H1 (cell line): Measurements from ENCODE around the gene HDGFL3. TPM values are rescaled to one million over a fixed set of nuclear protein-coding genes. Genes with fewer than 3 reads are reported as not detected.

Source experiments
- CTCF ChIA-PET: fragments of 300-600 bp; sonication (Branson Sonifier 250); formaldehyde crosslinking; loops from one replicate; lab custom pipeline; 2021; ENCODE audit not compliant: partially characterized antibody; lab: Charles Lee
- POLR2A ChIA-PET: fragments of 300-600 bp; sonication (Branson Sonifier 250); formaldehyde crosslinking; loops from one replicate; lab custom pipeline; 2021; ENCODE audit warnings: inconsistent platforms; ENCODE audit not compliant: partially characterized antibody; lab: Charles Lee
- DNase-seq, 2 experiments: peaks; one replicate each; pipeline versions ENCODE4 v3.0.0 to v3.0.0-alpha.2; 2010 to 2022; ENCODE audit warnings: low spot score in 2 of 2, low read depth in 1 of 2, mixed read lengths in 1 of 2
- FAIRE-seq: peaks from 2 replicates; lab custom pipeline; 2011; peaks lifted over from hg19 to GRCh38; lab: Jason Lieb, UNC
- H2AFZ ChIP-seq: 2 replicates; pipeline ENCODE4 v1.8.1; 2012; ENCODE audit warnings: low read length, inconsistent platforms
- H2AK5ac ChIP-seq: 2 replicates; pipeline ENCODE4 v1.6.1; 2013; ENCODE audit warnings: low read depth, low read length
- H2BK120ac ChIP-seq: replicated peaks from 2 replicates; pipeline ENCODE3; 2013; ENCODE audit warnings: low read depth, low read length, inconsistent platforms
- H2BK12ac ChIP-seq: 2 replicates; pipeline ENCODE4 v1.6.1; 2013; ENCODE audit warnings: low read depth, low read length
- H2BK15ac ChIP-seq: 2 replicates; pipeline ENCODE4 v1.6.1; 2013; ENCODE audit warnings: low read length
- H2BK20ac ChIP-seq: 2 replicates; pipeline ENCODE4 v1.6.1; 2013; ENCODE audit warnings: low read length
- H2BK5ac ChIP-seq: 2 replicates; pipeline ENCODE4 v1.6.1; 2013; ENCODE audit warnings: low read depth, low read length
- H3K14ac ChIP-seq: 2 replicates; pipeline ENCODE4 v1.6.1; 2013; ENCODE audit warnings: inconsistent platforms; ENCODE audit not compliant: insufficient read length
- H3K18ac ChIP-seq: 2 replicates; pipeline ENCODE4 v1.6.1; 2013; ENCODE audit warnings: low read length; ENCODE audit errors: extremely low read depth
- H3K23ac ChIP-seq: 2 replicates; pipeline ENCODE4 v1.6.1; 2013; ENCODE audit warnings: inconsistent platforms; ENCODE audit not compliant: insufficient read length
- H3K23me2 ChIP-seq: 2 replicates; pipeline ENCODE4 v1.6.1; 2013; ENCODE audit warnings: low read depth, low read length
- H3K27ac ChIP-seq: 2 replicates; pipeline ENCODE4 v1.6.1; 2011; ENCODE audit warnings: low read depth, low read length, inconsistent platforms
- H3K27me3 ChIP-seq, 4 experiments: replicated peaks in 1 of 4; 1 replicate in 1 of 4; 2 replicates in 3 of 4; pipeline versions ENCODE4 v1.6.1 to v1.8.1; 2011 to 2013; ENCODE audit warnings: low read length in 3 of 4, mild to moderate bottlenecking in 3 of 4, inconsistent platforms in 2 of 4, mixed read lengths in 2 of 4, moderate library complexity in 1 of 4; ENCODE audit not compliant: control insufficient read depth in 3 of 4, insufficient read depth in 3 of 4; ENCODE audit errors: extremely low read depth in 1 of 4
- H3K36me3 ChIP-seq, 4 experiments: 2 replicates each; pipeline versions ENCODE4 v1.6.1 to v1.8.1; 2011 to 2013; ENCODE audit warnings: mild to moderate bottlenecking in 4 of 4, low read length in 3 of 4, moderate library complexity in 2 of 4, control low read depth in 1 of 4, inconsistent platforms in 1 of 4; ENCODE audit not compliant: insufficient read depth in 4 of 4, control insufficient read depth in 2 of 4
- H3K4ac ChIP-seq: replicated peaks from 2 replicates; pipeline ENCODE3; 2013; ENCODE audit warnings: low read length, low read depth, mixed read lengths, inconsistent platforms; ENCODE audit not compliant: insufficient read length
- H3K4me1 ChIP-seq, 4 experiments: replicated peaks in 1 of 4; 1 replicate in 1 of 4; 2 replicates in 3 of 4; pipeline versions ENCODE4 v1.6.1 to v1.8.1; 2011 to 2013; ENCODE audit warnings: low read length in 3 of 4, inconsistent platforms in 2 of 4, mixed read lengths in 1 of 4; ENCODE audit not compliant: insufficient read depth in 4 of 4, control insufficient read depth in 3 of 4
- H3K4me2 ChIP-seq, 2 experiments: 2 replicates each; pipeline versions ENCODE4 v1.6.1 to v1.8.1; 2011 to 2013; ENCODE audit warnings: low read depth in 2 of 2, low read length in 2 of 2, control low read depth in 1 of 2, inconsistent platforms in 1 of 2, mild to moderate bottlenecking in 1 of 2; ENCODE audit not compliant: insufficient read depth in 1 of 2
- H3K4me3 ChIP-seq, 4 experiments: fragments of 200-600, 300-600 bp in 1 of 4; sonication (generic), shearing (Covaris generic), sonication (Bioruptor Twin) in 1 of 4; 2 replicates each; pipeline versions ENCODE4 v1.5.1 to v1.8.1; 2011 to 2016; ENCODE audit warnings: low read length in 4 of 4, low read depth in 3 of 4, control low read depth in 2 of 4, inconsistent platforms in 2 of 4, mild to moderate bottlenecking in 2 of 4, mixed read lengths in 1 of 4, moderate library complexity in 1 of 4; ENCODE audit not compliant: insufficient read depth in 2 of 4; ENCODE audit errors: extremely low read depth in 1 of 4
- H3K56ac ChIP-seq: replicated peaks from 2 replicates; pipeline ENCODE3; 2013; ENCODE audit warnings: low read depth, mild to moderate bottlenecking, mixed read lengths, low read length, inconsistent platforms; ENCODE audit not compliant: insufficient read length
- H3K79me1 ChIP-seq: 2 replicates; pipeline ENCODE4 v1.6.1; 2013; ENCODE audit warnings: low read depth, low read length, control low read depth
- H3K79me2 ChIP-seq, 2 experiments: 2 replicates each; pipeline versions ENCODE4 v1.6.1 to v1.8.1; 2012 to 2013; ENCODE audit warnings: low read length in 2 of 2, mild to moderate bottlenecking in 2 of 2, inconsistent platforms in 1 of 2; ENCODE audit not compliant: insufficient read depth in 2 of 2, control insufficient read depth in 1 of 2
- H3K9ac ChIP-seq, 4 experiments: replicated peaks in 1 of 4; 1 replicate in 1 of 4; 2 replicates in 3 of 4; pipeline versions ENCODE4 v1.6.1 to v1.8.1; 2011 to 2013; ENCODE audit warnings: low read depth in 3 of 4, low read length in 3 of 4, control low read depth in 2 of 4, mild to moderate bottlenecking in 2 of 4, moderate library complexity in 2 of 4, inconsistent platforms in 1 of 4; ENCODE audit errors: extremely low read depth in 1 of 4
- H3K9me3 ChIP-seq, 2 experiments: 2 replicates each; pipeline versions ENCODE4 v1.6.1 to v1.8.1; 2012 to 2013; ENCODE audit warnings: mild to moderate bottlenecking in 2 of 2, moderate library complexity in 2 of 2, control low read depth in 1 of 2, inconsistent platforms in 1 of 2, low read depth in 1 of 2, low read length in 1 of 2, mixed read lengths in 1 of 2; ENCODE audit not compliant: insufficient read depth in 2 of 2
- H4K20me1 ChIP-seq, 2 experiments: replicated peaks in 1 of 2; 2 replicates each; pipeline versions ENCODE3 to v1.8.1; 2011 to 2013; ENCODE audit warnings: inconsistent platforms in 2 of 2, low read length in 2 of 2, mild to moderate bottlenecking in 1 of 2; ENCODE audit not compliant: insufficient read depth in 2 of 2, control insufficient read depth in 1 of 2
- H4K5ac ChIP-seq: 2 replicates; pipeline ENCODE4 v1.6.1; 2013; ENCODE audit warnings: low read length, low read depth, mixed read lengths, inconsistent platforms; ENCODE audit not compliant: insufficient read length
- H4K8ac ChIP-seq: 2 replicates; pipeline ENCODE4 v1.8.0; 2013; ENCODE audit warnings: mild to moderate bottlenecking, moderate library complexity, low read length, inconsistent platforms; ENCODE audit not compliant: insufficient read depth; ENCODE audit errors: extremely low read depth
- H4K91ac ChIP-seq: replicated peaks from 2 replicates; pipeline ENCODE3; 2013; ENCODE audit warnings: low read length, mixed read lengths, inconsistent platforms; ENCODE audit not compliant: insufficient read length
- ASH2L ChIP-seq: fragments of 200-600, 300-600 bp; sonication (generic); IDR thresholded peaks from one replicate; pipeline ENCODE4 v1.7.1; 2017; ENCODE audit warnings: low read length
- BCL11A ChIP-seq, 2 experiments: IDR thresholded peaks; one replicate each; pipeline ENCODE4 v1.6.1; 2011; ENCODE audit warnings: low read depth in 2 of 2, low read length in 2 of 2, mild to moderate bottlenecking in 2 of 2
- CBX5 ChIP-seq: fragments of 300-800, 300-1000 bp; sonication (generic); IDR thresholded peaks from 2 replicates; pipeline ENCODE4 v1.7.1; 2016; ENCODE audit warnings: antibody characterized with exemption, low read length, low read depth
- CBX8 ChIP-seq: fragments of 300-800, 300-1000 bp; sonication (generic); IDR thresholded peaks from 2 replicates; pipeline ENCODE4 v1.7.1; 2016; ENCODE audit warnings: low read depth, low read length, borderline replicate concordance
- CHD2 ChIP-seq: IDR thresholded peaks from 2 replicates; pipeline ENCODE4 v1.6.1; 2012; ENCODE audit warnings: low read length, improper control_type of control experiment
- EZH2 ChIP-seq: fragments of 200-600 bp; sonication (generic); IDR thresholded peaks from 2 replicates; pipeline ENCODE4 v1.7.1; 2012; ENCODE audit warnings: low read depth, mild to moderate bottlenecking, moderate library complexity, low read length, inconsistent platforms; ENCODE audit not compliant: severe bottlenecking
- GTF2F1 ChIP-seq: IDR thresholded peaks from 2 replicates; pipeline ENCODE4 v1.6.1; 2012; ENCODE audit warnings: low read depth, low read length, improper control_type of control experiment, borderline replicate concordance
- KDM4A ChIP-seq: IDR thresholded peaks from one replicate; pipeline ENCODE4 v1.7.1; 2012; ENCODE audit warnings: low read depth, mild to moderate bottlenecking, moderate library complexity, low read length, inconsistent platforms; ENCODE audit not compliant: severe bottlenecking
- KDM5A ChIP-seq: fragments of 200-600 bp; IDR thresholded peaks from 2 replicates; pipeline ENCODE4 v1.7.1; 2012; ENCODE audit warnings: mild to moderate bottlenecking, low read length, inconsistent platforms, mixed read lengths
- SIX5 ChIP-seq: IDR thresholded peaks from 2 replicates; pipeline ENCODE4 v1.6.1; 2011; ENCODE audit warnings: mild to moderate bottlenecking, low read depth, low read length
- SP1 ChIP-seq: IDR thresholded peaks from 2 replicates; pipeline ENCODE4 v1.6.1; 2011; ENCODE audit warnings: low read depth, low read length
- SP2 ChIP-seq: IDR thresholded peaks from 2 replicates; pipeline ENCODE4 v1.6.1; 2012; ENCODE audit warnings: mild to moderate bottlenecking, low read length, inconsistent platforms
- TBP ChIP-seq: IDR thresholded peaks from 2 replicates; pipeline ENCODE4 v1.6.1; 2011; ENCODE audit warnings: low read depth, low read length, improper control_type of control experiment
- WGBS, 2 experiments: shearing (Covaris generic) in 1 of 2; methylation state at CpG; one replicate each; pipeline versions ENCODE4 v1.1.6 to v1.1.7; 2013 to 2015; ENCODE audit warnings: low lambda C conversion rate in 2 of 2, mixed read lengths in 2 of 2, inconsistent platforms in 1 of 2, low coverage in 1 of 2, missing lambda C conversion rate in 1 of 2; ENCODE audit not compliant: insufficient replicate concordance in 2 of 2, insufficient coverage in 1 of 2, insufficient read length in 1 of 2; ENCODE audit errors: extremely low coverage in 1 of 2, missing lambda C conversion rate in 1 of 2; 5-methylcytosine and 5-hydroxymethylcytosine counted together
- polyA plus RNA-seq, 7 experiments: library from polyadenylated mRNA; depleted of rRNA in 3 of 7; stranded (reverse) in 5 of 7; unstranded in 2 of 7; fragments of >200 nt in 5 of 7; fragments of 200-250 nt in 2 of 7; gene quantifications; 1 replicate in 5 of 7; 2 replicates in 1 of 7; 4 replicates in 1 of 7; pipeline versions ENCODE4 v1.2.1 to v1.2.3, GENCODE V29; 2011 to 2013; ENCODE audit warnings: missing spikeins in 2 of 7, mixed read lengths in 2 of 7
- total RNA-seq: library from RNA; stranded (reverse); fragmentation: NEBNext Ultra II Directional; extraction: Animal tissue kit (Norgen Biotek cat#: 25700); gene quantifications from 2 replicates; pipeline ENCODE4 v1.2.1, GENCODE V29; 2021
- TF ChIP-seq, protein P1 (sequence below): IDR thresholded peaks from 2 replicates; pipeline ENCODE4 v1.6.1; 2012; ENCODE audit warnings: inconsistent platforms

HDGFL3 gene
- total and polyA plus RNA-seq, 2 of the 8 experiments (the other 6 are each of a cell fraction or from before 2014, with no cell fraction given), result 14.1 to 149 TPM

DNA sequence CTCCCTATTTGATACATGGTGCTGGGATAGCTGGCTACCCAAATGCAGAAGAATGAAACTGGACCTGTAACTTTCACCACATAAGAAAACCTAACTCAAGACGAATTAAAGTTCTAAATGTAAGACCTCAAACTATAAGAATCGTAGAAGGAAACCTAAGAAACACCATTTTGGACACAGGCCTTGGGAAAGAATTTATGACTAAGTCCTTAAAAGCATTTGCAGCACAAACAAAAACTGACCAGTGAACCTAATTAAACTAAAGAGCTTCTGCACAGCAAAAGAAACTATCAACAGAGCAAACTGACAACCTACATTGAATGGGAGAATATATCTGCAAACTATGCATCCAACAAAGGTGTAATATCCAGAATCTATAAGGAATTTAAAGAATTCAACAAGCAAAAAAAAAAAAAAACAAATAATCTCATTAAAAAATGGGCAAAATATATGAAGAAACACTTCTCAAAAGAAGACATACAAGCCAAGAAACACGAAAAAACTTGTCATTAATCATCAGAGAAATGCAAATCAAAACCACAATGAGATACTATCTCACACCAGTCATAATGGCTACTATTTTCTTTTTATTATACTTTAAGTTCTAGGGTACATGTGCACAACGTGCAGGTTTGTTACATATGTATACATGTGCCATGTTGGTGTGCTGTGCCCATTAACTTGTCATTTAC, 37.0 kb downstream of the HDGFL3 start:
- H4K20me1 ChIP-seq, result peaks cover 6 to 7% of the 10 kb centered on the region in 2 experiments
- TF ChIP-seq SP2, result no peak
- no peak for TF ChIP-seq BCL11A (IDR thresholded peaks at IDR 0.05; ENCODE audit: low read depth in 2 of 2, low read length in 2 of 2)
- TF ChIP-seq EZH2, result no peak
- TF ChIP-seq CHD2, result no peak
- no peak for TF ChIP-seq SIX5
- TF ChIP-seq CBX8, result no peak
- TF ChIP-seq KDM5A, result no peak
- no peak for TF ChIP-seq GTF2F1
- TF ChIP-seq SP1, result no peak
- TF ChIP-seq, protein P1, sequence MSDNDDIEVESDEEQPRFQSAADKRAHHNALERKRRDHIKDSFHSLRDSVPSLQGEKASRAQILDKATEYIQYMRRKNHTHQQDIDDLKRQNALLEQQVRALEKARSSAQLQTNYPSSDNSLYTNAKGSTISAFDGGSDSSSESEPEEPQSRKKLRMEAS, result no peak
- no peak for TF ChIP-seq CBX5
- TF ChIP-seq ASH2L, result no peak
- TF ChIP-seq TBP, result no peak
- TF ChIP-seq KDM4A, result no peak

More for the DNA sequence above, 37.0 kb downstream of the HDGFL3 start:
- POLR2A ChIA-PET, result no interaction called here
- Histone ChIP-seq H4K91ac (no peak overlapping the region), H2AK5ac (no peak overlapping the region), H3K27me3 (no peaks in the 10 kb centered on the region), H4K8ac (no peak overlapping the region), H3K23me2 (no peaks in the 10 kb centered on the region), H2BK20ac (no peak overlapping the region), H3K4me3 (no peak overlapping the region), H2BK5ac (no peak overlapping the region), H3K23ac (no peak overlapping the region), H3K56ac (no peak overlapping the region), H2BK120ac (no peak overlapping the region), H3K79me2 (peaks cover 6 to 93% of the 10 kb centered on the region in 2 experiments; a peak in 3 of 4 replicates), H3K4ac (no peak overlapping the region), H3K36me3 (peaks cover 0 to 3% (median 0%) of the 10 kb centered on the region in 4 experiments; a peak in 1 of 8 replicates), H3K9ac (no peak overlapping the region), H3K18ac (no peak overlapping the region), H2BK12ac (no peak overlapping the region), H4K5ac (no peak overlapping the region), H3K4me2 (no peak overlapping the region), H3K79me1 (no peaks in the 10 kb centered on the region; the same call in 1 of the 2 replicates), H3K27ac (no peak overlapping the region), H3K4me1 (no peaks in the 10 kb centered on the region; a peak in 1 of 7 replicates), H3K9me3 (no peaks in the 10 kb centered on the region), H2BK15ac (no peak overlapping the region), H3K14ac (no peak overlapping the region), H2AFZ (no peak overlapping the region)
- WGBS, 2 experiments, result 83% methylated on average over 4 of the region's 4 CpGs; no CpG with 5 or more reads in 1 of the 2 experiments
- DNase-seq (no peak), FAIRE-seq (no peak)
- CTCF ChIA-PET, result no interaction called here
